SH-SY5Y (cell line): ENCODE measurements around the gene LRMDA.

Source experiments
- GATA2 ChIP-seq: IDR thresholded peaks from 2 replicates; pipeline ENCODE4 v1.6.1; 2011; ENCODE audit warnings: mild to moderate bottlenecking, low read depth, low read length
- GATA3 ChIP-seq: IDR thresholded peaks from 2 replicates; pipeline ENCODE4 v1.6.1; 2011; ENCODE audit warnings: low read depth, mild to moderate bottlenecking, low read length, moderate library complexity

GRCh38 chr10:75507469-75507868, 76.0 kb downstream of the LRMDA start:
- TF ChIP-seq GATA2 (no peak), GATA3 (no peak)
